ENCODE measurements around the gene PYGL. TPM values are rescaled to one million over a fixed set of nuclear protein-coding genes. Genes with fewer than 3 reads are reported as not detected.

PYGL gene
- total RNA-seq, 1 experiment from 2014 or later, result 23.0 TPM

- no peak overlapping the region for H3K4me3 ChIP-seq (ENCODE audit: low read depth in 2 of 2, low read length in 2 of 2)
- in situ Hi-C loops (cut with HindIII; ENCODE audit: low pct_unique_long_range_greater_than_20kb, low sequenced_read_pairs) (no loop called here), intact Hi-C loops (cut with micrococcal nuclease; ENCODE audit: unreplicated experiment) (no loop called here)
- no peak overlapping the region for H3K27ac ChIP-seq (ENCODE audit: low read length)
- H3K4me1 ChIP-seq (ENCODE audit: control insufficient read depth, insufficient read depth, low read length), result no peaks in the 10 kb centered on the region
- no TSS peak for BruUV-seq (replicated peaks)
- H3K36me3 ChIP-seq (ENCODE audit: control insufficient read depth, insufficient read depth, low read length), result no peaks in the 10 kb centered on the region; the same call in none of the 2 replicates
- POLR2A ChIA-PET, result no interaction called here
- TF ChIP-seq TCF7L2 (IDR thresholded peaks at IDR 0.05; ENCODE audit: low read depth, low read length) (no peak), POLR2AphosphoS5 (IDR thresholded peaks at IDR 0.05; ENCODE audit: low read depth, low read length) (no peak), REST (IDR thresholded peaks at IDR 0.05; ENCODE audit: insufficient read depth in 1 of 2, low read depth in 2 of 2, low read length in 1 of 2) (no peak), CTCF (IDR thresholded peaks at IDR 0.05) (no peak), SIN3A (IDR thresholded peaks at IDR 0.05; ENCODE audit: borderline replicate concordance, insufficient read depth, low read depth, low read length) (no peak)
- DNase-seq (ENCODE audit: low read depth, low spot score), result no peak
- CTCF ChIA-PET, result interaction anchor here (0.6 kb wide), 1 partner anchor 161 kb away, joined by 3 read pairs; no protein-coding TSS in a partner anchor
- H3K9me3 ChIP-seq (ENCODE audit: control insufficient read depth, insufficient read depth, low read depth, low read length), result no peaks in the 10 kb centered on the region
- ATAC-seq, result no peak
- no peaks in the 10 kb centered on the region for H3K27me3 ChIP-seq (ENCODE audit: control insufficient read depth, insufficient read depth, low read length)
Observed at GRCh38 chr14:50935126-50936015, 8.9 kb downstream of the PYGL start.

GRCh38 chr14:50932592-50933495, 11.4 kb downstream of the PYGL start:
- no peak for DNase-seq (ENCODE audit: low read depth, low spot score)
- no TSS peak for BruUV-seq (replicated peaks)
- Histone ChIP-seq H3K4me3 (ENCODE audit: low read depth in 2 of 2, low read length in 2 of 2) (no peak overlapping the region), H3K9me3 (ENCODE audit: control insufficient read depth, insufficient read depth, low read depth, low read length) (no peaks in the 10 kb centered on the region), H3K27ac (ENCODE audit: low read length) (no peak overlapping the region), H3K27me3 (ENCODE audit: control insufficient read depth, insufficient read depth, low read length) (no peaks in the 10 kb centered on the region), H3K4me1 (ENCODE audit: control insufficient read depth, insufficient read depth, low read length) (no peaks in the 10 kb centered on the region), H3K36me3 (ENCODE audit: control insufficient read depth, insufficient read depth, low read length) (no peaks in the 10 kb centered on the region; the same call in none of the 2 replicates)
- intact Hi-C loops (cut with micrococcal nuclease; ENCODE audit: unreplicated experiment) (no loop called here), in situ Hi-C loops (cut with HindIII; ENCODE audit: low pct_unique_long_range_greater_than_20kb, low sequenced_read_pairs) (no loop called here)
- ATAC-seq, result no peak
- CTCF ChIA-PET, result no interaction called here
- POLR2A ChIA-PET, result no interaction called here
- TF ChIP-seq TCF7L2 (IDR thresholded peaks at IDR 0.05; ENCODE audit: low read depth, low read length), result no peak
- TF ChIP-seq SIN3A (IDR thresholded peaks at IDR 0.05; ENCODE audit: borderline replicate concordance, insufficient read depth, low read depth, low read length), result no peak
- no peak for TF ChIP-seq CTCF (IDR thresholded peaks at IDR 0.05)
- no peak for TF ChIP-seq POLR2AphosphoS5 (IDR thresholded peaks at IDR 0.05; ENCODE audit: low read depth, low read length)
- no peak for TF ChIP-seq REST (IDR thresholded peaks at IDR 0.05; ENCODE audit: insufficient read depth in 1 of 2, low read depth in 2 of 2, low read length in 1 of 2)
